Measurements from ENCODE around the gene ARMC6.

DNA sequence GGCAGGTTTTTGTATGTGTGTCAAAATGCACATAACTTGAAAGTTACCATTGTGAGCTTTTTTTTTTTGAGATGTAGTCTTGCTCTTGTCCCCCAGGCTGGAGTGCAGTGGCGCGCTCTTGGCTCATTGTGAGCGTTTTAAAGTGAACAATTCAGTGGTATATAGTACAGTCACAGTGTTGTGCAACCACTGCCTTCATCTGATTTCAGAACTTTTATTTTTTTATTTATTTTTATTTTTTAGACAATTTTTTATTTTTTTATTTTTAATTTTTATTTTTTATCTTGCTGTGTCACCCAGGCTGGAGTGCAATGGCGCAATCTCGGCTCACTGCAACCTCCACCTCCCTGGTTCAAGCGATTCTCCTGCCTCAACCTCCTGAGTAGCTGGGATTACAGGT is 45.4 kb downstream of the ARMC6 start:
- TF ChIP-seq EZH2 (IDR thresholded peaks at IDR 0.05; ENCODE audit: insufficient read depth, low read length): no peak
- TF ChIP-seq, protein P1, sequence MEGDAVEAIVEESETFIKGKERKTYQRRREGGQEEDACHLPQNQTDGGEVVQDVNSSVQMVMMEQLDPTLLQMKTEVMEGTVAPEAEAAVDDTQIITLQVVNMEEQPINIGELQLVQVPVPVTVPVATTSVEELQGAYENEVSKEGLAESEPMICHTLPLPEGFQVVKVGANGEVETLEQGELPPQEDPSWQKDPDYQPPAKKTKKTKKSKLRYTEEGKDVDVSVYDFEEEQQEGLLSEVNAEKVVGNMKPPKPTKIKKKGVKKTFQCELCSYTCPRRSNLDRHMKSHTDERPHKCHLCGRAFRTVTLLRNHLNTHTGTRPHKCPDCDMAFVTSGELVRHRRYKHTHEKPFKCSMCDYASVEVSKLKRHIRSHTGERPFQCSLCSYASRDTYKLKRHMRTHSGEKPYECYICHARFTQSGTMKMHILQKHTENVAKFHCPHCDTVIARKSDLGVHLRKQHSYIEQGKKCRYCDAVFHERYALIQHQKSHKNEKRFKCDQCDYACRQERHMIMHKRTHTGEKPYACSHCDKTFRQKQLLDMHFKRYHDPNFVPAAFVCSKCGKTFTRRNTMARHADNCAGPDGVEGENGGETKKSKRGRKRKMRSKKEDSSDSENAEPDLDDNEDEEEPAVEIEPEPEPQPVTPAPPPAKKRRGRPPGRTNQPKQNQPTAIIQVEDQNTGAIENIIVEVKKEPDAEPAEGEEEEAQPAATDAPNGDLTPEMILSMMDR (IDR thresholded peaks at IDR 0.05; ENCODE audit: insufficient read depth, low read depth, low read length): no peak

Measured in astrocyte (in vitro differentiated cells and primary cell).